ENCODE data around the gene ITGB1.
"Not testable (repeated sequence)": the region's sequence is repeated elsewhere in the genome, so short reads cannot be mapped to it uniquely, and the experiment has no call there.

ITGB1 gene

GRCh38 chr10:32980558-32981468 is 22.8 kb upstream of the ITGB1 start:
- peak; percentile 89 for DNase-seq (ENCODE audit: low spot score)

GRCh38 chr10:32980242-32980557 is 22.2 kb upstream of the ITGB1 start:
- no peak for DNase-seq (ENCODE audit: low spot score)

DNA sequence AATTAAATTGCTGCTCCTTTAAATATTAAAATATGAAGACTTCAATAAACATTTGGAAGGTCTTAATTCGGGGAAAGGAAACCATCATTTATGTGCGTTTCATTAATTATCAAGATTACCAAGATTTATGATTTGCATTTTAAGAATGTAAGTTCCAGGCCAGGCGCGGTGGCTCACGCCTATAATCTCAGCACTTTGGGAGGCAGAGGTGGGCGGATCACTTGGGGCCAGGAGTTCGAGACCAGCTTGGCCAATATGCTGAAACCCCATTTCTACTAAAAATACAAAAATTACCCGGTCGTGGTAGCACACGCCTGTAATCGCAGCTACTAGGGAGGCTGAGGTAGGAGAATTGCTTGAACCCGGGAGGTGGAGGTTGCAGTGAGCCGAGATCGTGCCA is 21.7 kb upstream of the ITGB1 start:
- DNase-seq (ENCODE audit: low spot score) = not testable (repeated sequence)

DNA sequence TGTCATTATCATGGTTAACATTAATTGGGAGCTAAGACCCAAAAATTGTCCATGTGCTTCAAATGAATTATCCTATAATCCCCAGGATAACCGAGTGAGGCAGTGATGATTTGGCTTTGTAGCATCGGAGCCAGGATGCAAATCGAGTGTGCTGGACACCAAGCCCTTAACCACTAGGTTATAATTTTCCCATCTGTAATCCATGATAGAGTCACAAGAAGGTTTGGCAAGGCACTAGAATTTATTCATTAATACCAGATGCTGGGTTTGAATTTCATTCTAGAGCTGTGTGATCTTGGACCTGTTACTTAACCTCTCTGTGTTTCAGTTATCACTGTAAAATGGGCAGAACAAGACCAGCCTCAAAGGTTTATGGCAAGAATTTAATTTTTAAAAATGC is 21.0 kb upstream of the ITGB1 start:
- DNase-seq (ENCODE audit: low spot score) = no peak

- not testable (repeated sequence) for DNase-seq (ENCODE audit: low spot score)
Observed at GRCh38 chr10:32977846-32978809, 20.1 kb upstream of the ITGB1 start.

DNA sequence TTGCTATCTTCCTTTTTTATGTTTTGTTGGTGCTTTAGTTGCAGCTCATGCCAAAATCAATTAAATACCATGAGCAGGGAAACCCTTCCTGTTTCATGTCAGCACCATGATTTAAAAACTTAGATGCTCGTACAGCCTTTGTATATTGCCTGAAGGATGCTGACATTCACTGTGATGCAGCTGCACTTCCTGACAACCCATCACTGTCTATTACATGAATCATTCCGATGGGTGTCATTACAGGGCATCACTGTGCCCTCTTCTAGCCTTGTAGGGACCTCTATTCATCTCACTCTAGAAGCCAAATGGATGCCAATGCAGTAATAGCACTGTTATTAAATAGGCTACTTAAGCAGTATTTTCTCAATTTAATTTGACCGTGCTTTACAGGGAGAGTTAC is 18.3 kb upstream of the ITGB1 start:
- DNase-seq (ENCODE audit: low spot score) = no peak

DNA sequence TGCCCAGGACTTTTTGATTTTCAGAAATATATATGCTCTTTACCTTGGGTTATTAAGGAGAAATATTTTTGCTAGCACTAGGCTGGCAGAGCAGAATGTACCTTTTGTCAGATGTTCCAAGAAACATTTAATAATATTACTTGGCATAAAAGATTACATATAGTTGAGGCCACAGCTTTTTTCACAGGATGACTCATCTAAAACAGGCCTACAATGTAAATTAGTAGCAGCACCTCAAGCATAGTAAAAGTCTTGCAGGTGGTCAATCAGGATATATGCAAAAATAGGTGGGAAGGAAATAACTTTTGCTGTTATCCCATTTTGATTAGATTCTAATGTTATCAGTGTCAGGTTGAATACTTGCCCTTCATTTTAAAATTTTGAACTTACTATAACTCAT is 14.9 kb upstream of the ITGB1 start:
- no peak for DNase-seq (ENCODE audit: low spot score)

GRCh38 chr10:32972460-32972859 is 14.4 kb upstream of the ITGB1 start:
- no peak for DNase-seq (ENCODE audit: low spot score)

- DNase-seq (ENCODE audit: low spot score) = no peak
Observed at GRCh38 chr10:32971536-32972091, 13.6 kb upstream of the ITGB1 start.

GRCh38 chr10:32970910-32971309 is 12.9 kb upstream of the ITGB1 start:
- no peak for DNase-seq (ENCODE audit: low spot score)

- DNase-seq (ENCODE audit: low spot score) = no peak
Observed at GRCh38 chr10:32964270-32964669, 6.2 kb upstream of the ITGB1 start.

- DNase-seq (ENCODE audit: low spot score) = no peak
Observed at GRCh38 chr10:32963096-32963495, 5.1 kb upstream of the ITGB1 start.

- no peak for DNase-seq (ENCODE audit: low spot score)
Observed at GRCh38 chr10:32962521-32962920, 4.5 kb upstream of the ITGB1 start.

DNA sequence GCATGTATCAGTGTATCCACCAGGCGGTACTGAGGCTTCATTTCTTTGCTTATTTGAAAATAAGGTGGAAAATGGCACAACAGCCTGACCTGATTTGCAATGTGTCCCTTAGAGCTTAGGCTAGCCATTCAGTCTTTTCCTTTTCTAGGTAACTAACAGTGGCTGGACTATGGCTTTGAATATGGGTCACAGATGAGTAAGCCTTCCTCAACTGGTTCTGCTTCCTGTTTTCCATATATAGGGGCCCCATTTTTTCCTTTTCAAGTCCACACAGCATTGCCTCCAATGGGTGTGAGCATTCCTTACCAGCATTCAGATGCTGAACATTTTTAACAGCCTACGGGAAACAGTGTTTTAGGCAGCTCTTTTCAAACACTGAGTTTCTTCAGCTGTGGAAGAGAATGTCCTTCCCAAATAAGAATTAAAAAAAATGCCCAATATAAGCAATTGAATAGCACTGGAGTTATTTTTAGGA is 3.9 kb upstream of the ITGB1 start:
- no peak for DNase-seq (ENCODE audit: low spot score)

DNA sequence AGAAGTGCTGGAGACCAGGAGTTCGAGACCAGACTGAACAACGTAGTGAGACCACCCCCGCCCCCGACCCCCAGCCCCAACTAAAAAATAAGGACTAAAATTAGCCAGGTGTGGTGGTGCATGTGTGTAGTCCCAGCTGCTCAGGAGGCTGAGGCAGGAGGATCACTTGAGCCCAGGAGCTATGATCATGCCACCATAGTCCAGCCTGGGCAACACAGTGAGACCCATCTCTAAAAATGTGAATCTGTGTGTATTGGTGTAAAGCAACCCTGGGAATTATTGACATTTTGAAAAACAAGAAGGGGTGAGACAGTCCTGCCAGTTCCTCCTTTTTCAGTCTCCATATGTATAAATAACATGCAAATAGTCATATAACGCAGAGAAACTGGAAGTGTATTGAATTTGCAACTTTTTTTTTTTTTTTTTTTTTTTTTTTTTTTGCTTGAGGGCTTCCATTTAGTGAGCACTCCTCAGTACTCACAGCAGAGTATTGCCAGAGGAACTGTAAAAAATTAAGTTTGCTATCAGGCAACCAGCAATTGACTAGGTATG is 3.4 kb upstream of the ITGB1 start:
- no peak for DNase-seq (ENCODE audit: low spot score)

- DNase-seq (ENCODE audit: low spot score) = no peak
Observed at GRCh38 chr10:32960022-32960421, 2.0 kb upstream of the ITGB1 start.

GRCh38 chr10:32959006-32959920 is 1.2 kb upstream of the ITGB1 start:
- DNase-seq (ENCODE audit: low spot score) = no peak

GRCh38 chr10:32957341-32958084 is 517 bp downstream of the ITGB1 start:
- no peak for DNase-seq (ENCODE audit: low spot score)

DNA sequence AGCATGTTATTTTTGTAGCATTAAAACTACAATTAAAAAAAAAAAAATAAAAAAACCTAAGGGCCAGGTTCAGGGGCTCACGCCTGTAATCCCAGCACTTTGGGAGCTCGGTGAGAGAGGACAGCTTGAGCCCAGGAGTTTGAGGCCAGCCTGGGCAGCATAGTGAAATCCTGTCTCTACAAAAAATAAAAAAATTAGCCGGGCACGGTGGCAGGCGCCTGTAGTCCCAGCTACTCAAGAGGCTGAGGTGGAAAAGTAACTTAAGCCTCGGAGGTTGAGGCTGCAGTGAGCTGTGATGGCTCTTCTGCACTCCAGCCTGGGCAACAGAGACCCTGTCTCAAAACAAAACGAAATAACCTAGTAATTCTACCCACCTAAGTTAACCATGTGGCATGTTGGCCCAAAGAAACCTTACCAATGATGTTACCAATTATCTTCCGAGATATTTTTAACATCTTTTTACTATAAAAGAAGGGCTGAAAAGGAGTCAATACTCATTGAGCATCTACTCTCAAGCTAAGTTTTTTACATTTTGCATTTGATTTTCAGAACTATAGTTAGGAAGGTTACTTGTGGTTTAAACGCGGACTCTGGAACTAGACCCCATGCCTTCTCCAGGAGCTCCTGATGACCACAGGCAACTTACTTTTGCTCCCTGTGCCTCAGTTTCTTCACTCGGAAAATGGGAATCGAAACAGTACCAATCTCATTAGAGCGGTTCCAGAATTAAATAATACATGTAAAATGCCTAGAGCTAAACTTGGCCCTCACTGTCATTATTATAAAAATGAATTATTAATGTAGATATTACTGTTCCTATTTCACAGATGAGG is 1.4 kb downstream of the ITGB1 start:
- DNase-seq (ENCODE audit: low spot score) = no peak

DNA sequence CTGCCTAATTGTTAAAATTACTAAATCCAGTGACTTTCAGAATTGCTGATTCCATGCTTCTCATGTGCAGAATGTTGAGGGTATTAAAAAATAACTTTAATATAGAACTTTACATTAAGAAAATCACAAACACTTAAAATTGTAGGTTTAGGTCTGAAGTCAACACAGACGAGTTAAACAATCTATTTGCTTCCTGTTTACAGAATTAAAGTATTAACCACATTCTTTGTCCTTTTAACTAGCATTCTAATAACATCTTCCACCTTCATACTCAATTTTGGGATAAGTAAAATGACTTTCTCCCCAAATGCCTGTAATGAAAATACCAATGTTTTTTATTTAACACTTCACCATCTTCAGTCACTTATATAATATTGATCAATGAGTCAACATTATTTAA is 2.2 kb downstream of the ITGB1 start:
- DNase-seq (ENCODE audit: low spot score) = no peak
